Osteoblast (primary cell): ENCODE measurements around the gene CCDC91. TPM values are rescaled to one million over a fixed set of nuclear protein-coding genes. Genes with fewer than 3 reads are reported as not detected.
"Not testable (repeated sequence)": the region's sequence is repeated elsewhere in the genome, so short reads cannot be mapped to it uniquely, and the experiment has no call there.

Source experiments
- DNase-seq: peaks from one replicate; pipeline ENCODE4 v3.0.0; 2011; ENCODE audit warnings: low spot score, mixed read lengths; ENCODE audit not compliant: insufficient read length; ENCODE audit errors: missing footprints
- H2AFZ ChIP-seq: 2 replicates; pipeline ENCODE4 v1.6.0; 2011; ENCODE audit warnings: mild to moderate bottlenecking, low read length
- H3K27ac ChIP-seq: 2 replicates; pipeline ENCODE4 v1.5.1; 2011; ENCODE audit warnings: mild to moderate bottlenecking, low read depth, low read length, moderate library complexity
- H3K27me3 ChIP-seq: 2 replicates; pipeline ENCODE4 v1.6.0; 2012; ENCODE audit warnings: mild to moderate bottlenecking, control low read depth, inconsistent platforms, low read length, moderate library complexity; ENCODE audit not compliant: insufficient read depth
- H3K36me3 ChIP-seq: 2 replicates; pipeline ENCODE4 v1.5.1; 2011; ENCODE audit warnings: mild to moderate bottlenecking, low read length, control low read depth, moderate library complexity; ENCODE audit not compliant: insufficient read depth
- H3K4me1 ChIP-seq: 2 replicates; pipeline ENCODE4 v1.5.1; 2011; ENCODE audit warnings: mild to moderate bottlenecking, low read length, control low read depth, moderate library complexity; ENCODE audit not compliant: insufficient read depth
- H3K4me2 ChIP-seq: 2 replicates; pipeline ENCODE4 v1.6.0; 2011; ENCODE audit warnings: mild to moderate bottlenecking, low read length; ENCODE audit not compliant: insufficient read depth
- H3K4me3 ChIP-seq: fragments of 200-600 bp; sonication (generic); 3 replicates; pipeline ENCODE4 v1.5.1; 2012; ENCODE audit warnings: mild to moderate bottlenecking, low read length, inconsistent platforms; ENCODE audit not compliant: insufficient read depth
- H3K79me2 ChIP-seq: 2 replicates; pipeline ENCODE4 v1.6.0; 2012; ENCODE audit warnings: mild to moderate bottlenecking, low read length, control low read depth, inconsistent platforms; ENCODE audit not compliant: insufficient read depth
- H3K9me3 ChIP-seq: 2 replicates; pipeline ENCODE4 v1.5.1; 2011; ENCODE audit warnings: low read depth, low read length, control low read depth
- H4K20me1 ChIP-seq: 2 replicates; pipeline ENCODE4 v1.6.0; 2012; ENCODE audit warnings: mild to moderate bottlenecking, low read length, control low read depth; ENCODE audit not compliant: insufficient read depth
- total RNA-seq: library from RNA; depleted of rRNA; stranded (reverse); fragments of >200 nt; gene quantifications from 2 replicates; pipeline ENCODE4 v1.2.3, GENCODE V29; 2012
- TF ChIP-seq, protein P1 (sequence below): IDR thresholded peaks from 2 replicates; pipeline ENCODE4 v1.5.1; 2011; ENCODE audit warnings: mild to moderate bottlenecking, low read depth, low read length, moderate library complexity; ENCODE audit errors: extremely low read depth

Gene CCDC91
- total RNA-seq, 1 donor, result 36.2 TPM

DNA sequence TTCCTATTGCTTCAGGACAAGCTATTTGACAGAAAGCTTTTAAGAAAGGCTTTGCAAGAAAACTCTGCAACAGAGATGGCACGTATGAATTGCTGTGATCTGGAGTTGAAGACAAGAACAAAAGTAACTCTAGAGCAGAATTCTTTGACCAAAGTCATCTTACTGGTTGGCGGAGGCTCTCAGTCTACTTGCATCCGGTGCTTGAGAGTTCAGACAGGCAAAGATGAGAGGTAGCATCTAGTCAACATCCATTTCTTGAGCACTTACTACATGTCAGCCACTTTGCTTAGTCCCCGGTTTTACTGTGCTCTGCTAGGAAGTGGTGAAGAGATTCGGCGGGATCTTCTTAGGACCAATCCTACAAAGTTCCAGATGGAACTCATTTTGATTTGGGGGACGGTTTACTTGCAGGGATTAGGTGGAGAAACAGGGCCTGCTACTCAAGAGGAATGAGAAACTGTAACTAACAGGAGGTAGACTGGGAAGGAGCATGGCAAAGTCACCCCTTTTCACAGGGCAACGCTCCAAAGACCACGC lies 404 bp upstream of the CCDC91 start:
- peak overlapping the region; percentile 97 for H3K4me2 ChIP-seq
- H3K27me3 ChIP-seq, result no peaks in the 10 kb centered on the region
- peaks cover 29% of the 10 kb centered on the region for H3K79me2 ChIP-seq
- peak overlapping the region; percentile 98 for H2AFZ ChIP-seq
- DNase-seq, result peak; percentile 57
- peak overlapping the region; percentile 96 for H3K4me3 ChIP-seq
- H3K27ac ChIP-seq, result peak overlapping the region; percentile 99
- H3K36me3 ChIP-seq, result no peaks in the 10 kb centered on the region
- H3K4me1 ChIP-seq, result peaks cover 10% of the 10 kb centered on the region
- H3K9me3 ChIP-seq, result no peaks in the 10 kb centered on the region
- TF ChIP-seq, protein P1, sequence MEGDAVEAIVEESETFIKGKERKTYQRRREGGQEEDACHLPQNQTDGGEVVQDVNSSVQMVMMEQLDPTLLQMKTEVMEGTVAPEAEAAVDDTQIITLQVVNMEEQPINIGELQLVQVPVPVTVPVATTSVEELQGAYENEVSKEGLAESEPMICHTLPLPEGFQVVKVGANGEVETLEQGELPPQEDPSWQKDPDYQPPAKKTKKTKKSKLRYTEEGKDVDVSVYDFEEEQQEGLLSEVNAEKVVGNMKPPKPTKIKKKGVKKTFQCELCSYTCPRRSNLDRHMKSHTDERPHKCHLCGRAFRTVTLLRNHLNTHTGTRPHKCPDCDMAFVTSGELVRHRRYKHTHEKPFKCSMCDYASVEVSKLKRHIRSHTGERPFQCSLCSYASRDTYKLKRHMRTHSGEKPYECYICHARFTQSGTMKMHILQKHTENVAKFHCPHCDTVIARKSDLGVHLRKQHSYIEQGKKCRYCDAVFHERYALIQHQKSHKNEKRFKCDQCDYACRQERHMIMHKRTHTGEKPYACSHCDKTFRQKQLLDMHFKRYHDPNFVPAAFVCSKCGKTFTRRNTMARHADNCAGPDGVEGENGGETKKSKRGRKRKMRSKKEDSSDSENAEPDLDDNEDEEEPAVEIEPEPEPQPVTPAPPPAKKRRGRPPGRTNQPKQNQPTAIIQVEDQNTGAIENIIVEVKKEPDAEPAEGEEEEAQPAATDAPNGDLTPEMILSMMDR, result no peak
- H4K20me1 ChIP-seq, result no peaks in the 10 kb centered on the region

DNA sequence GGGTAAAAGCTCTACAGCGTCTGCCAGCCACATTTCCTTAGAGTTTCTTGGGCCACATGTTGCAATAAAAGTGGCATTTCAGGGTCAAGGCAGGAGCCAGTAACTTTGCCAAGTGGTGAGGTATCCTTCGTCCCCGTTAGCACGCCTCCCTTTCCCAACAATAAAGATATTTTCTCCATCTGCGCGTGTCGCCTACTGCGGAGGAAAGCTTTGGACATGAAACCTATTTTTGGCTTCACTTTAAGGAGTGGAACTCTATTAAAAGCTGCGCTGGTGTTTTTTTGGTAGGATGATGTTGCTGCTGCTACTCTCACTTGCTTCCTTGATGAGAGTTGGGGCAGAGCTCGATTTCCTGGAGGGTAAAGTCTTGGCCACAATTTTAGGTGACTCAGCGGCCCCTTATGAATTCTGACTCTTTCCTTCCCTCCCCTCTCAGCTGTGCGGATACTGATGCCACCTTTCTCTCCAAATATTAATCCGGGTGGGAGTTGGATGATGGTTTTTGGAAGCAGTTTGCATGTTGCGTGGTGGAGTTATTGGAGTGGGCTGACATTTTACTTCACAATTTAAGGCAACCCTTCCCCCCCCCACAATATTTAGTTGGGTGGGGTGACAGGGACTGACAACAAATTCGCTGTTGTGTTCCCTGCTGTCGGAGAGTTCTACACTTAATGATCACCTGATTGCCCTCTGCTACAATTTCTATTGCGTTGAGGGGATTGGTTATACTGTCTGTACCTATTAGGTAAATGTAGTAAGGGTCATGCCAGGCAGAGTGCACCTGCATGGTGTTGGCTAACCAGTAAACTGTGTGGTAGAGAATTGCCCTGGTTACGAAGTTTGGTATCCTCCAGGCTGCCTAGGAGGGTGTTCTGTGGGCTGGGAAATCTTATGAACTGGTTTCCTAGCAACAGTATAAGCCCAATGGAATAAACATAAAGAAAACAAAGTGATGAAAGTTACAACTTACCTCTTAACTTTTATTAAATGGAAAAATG lies 1.1 kb downstream of the CCDC91 start:
- Histone ChIP-seq H3K4me3 (peak overlapping the region; percentile 96), H3K4me1 (peaks cover 10% of the 10 kb centered on the region), H3K27me3 (no peaks in the 10 kb centered on the region), H3K79me2 (peaks cover 41% of the 10 kb centered on the region), H3K9me3 (no peaks in the 10 kb centered on the region), H3K36me3 (no peaks in the 10 kb centered on the region), H3K4me2 (peak overlapping the region; percentile 97), H3K27ac (peak overlapping the region; percentile 99), H2AFZ (peak overlapping the region; percentile 98), H4K20me1 (no peaks in the 10 kb centered on the region)
- TF ChIP-seq, protein P1, result no peak
- DNase-seq, result peak; percentile 82

DNA sequence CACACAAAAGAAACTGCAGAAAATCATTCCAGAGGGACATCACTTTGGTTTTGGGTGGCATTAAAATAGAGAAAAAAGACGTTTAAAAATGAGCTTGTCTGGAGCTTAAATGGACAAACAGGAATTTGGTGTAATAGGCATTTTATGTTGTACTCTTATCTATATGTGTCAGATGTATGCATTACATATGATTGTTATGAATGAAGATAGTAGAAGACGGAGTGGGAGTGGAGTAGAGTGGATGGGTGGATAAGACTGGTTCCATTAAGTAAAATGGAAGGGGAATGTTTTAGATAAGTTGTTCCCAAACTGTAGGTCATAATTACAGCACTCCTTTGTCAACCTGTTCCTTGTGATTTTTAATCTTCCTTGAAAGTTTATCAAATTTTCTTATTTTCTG lies 1.9 kb downstream of the CCDC91 start:
- H3K9me3 ChIP-seq, result no peaks in the 10 kb centered on the region
- H3K27ac ChIP-seq, result no peak overlapping the region
- no peak overlapping the region for H3K4me2 ChIP-seq
- H4K20me1 ChIP-seq, result no peaks in the 10 kb centered on the region
- TF ChIP-seq, protein P1, result no peak
- DNase-seq, result peak; percentile 39
- H3K4me3 ChIP-seq, result no peak overlapping the region
- H3K36me3 ChIP-seq, result no peaks in the 10 kb centered on the region
- no peak overlapping the region for H2AFZ ChIP-seq
- H3K27me3 ChIP-seq, result no peaks in the 10 kb centered on the region
- H3K4me1 ChIP-seq, result peaks cover 10% of the 10 kb centered on the region
- H3K79me2 ChIP-seq, result peaks cover 46% of the 10 kb centered on the region

DNA sequence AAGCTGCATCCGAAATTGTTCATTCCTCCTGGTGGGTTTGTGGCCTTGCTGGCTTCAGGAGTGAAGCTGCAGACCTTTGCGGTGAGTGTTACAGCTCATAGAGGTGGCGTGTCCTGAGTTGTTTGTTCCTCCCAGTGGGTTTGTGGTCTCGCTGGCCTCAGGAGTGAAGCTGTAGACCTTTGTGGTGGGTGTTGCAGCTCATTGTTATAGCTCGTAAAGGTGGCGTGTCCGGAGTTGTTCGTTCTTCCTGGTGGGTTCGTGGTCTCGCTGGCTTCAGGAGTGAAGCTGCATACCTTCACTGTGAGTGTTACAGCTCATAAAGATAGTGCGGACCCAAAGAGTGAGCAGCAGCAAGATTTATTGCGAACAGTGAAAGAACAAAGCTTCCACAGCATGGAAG lies 4.4 kb downstream of the CCDC91 start:
- H3K27me3 ChIP-seq, H2AFZ ChIP-seq, H3K4me3 ChIP-seq, H3K36me3 ChIP-seq, H3K9me3 ChIP-seq, H3K4me2 ChIP-seq, H4K20me1 ChIP-seq, DNase-seq, H3K27ac ChIP-seq: not testable (repeated sequence)
- Histone ChIP-seq H3K4me1 (peaks cover 10% of the 10 kb centered on the region), H3K79me2 (peaks cover 48% of the 10 kb centered on the region)

DNA sequence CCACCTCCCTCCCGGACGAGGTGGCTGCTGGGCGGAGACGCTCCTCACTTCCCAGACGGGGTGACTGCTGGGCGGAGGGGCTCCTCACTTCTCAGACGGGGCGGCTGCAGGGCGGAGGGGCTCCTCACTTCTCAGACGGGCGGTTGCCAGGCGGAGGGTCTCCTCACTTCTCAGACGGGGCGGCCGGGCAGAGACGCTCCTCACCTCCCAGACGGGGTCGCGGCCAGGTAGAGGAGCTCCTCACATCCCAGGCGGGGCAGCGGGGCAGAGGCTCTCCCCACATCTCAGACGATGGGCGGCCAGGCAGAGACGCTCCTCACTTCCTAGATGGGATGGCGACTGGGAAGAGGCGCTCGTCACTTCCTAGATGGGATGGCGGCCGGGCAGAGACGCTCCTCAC lies 10.9 kb downstream of the CCDC91 start:
- not testable (repeated sequence) for H2AFZ ChIP-seq, H3K4me1 ChIP-seq, DNase-seq, H3K27me3 ChIP-seq, H3K27ac ChIP-seq, H4K20me1 ChIP-seq, H3K4me2 ChIP-seq, H3K36me3 ChIP-seq, H3K9me3 ChIP-seq, H3K4me3 ChIP-seq
- H3K79me2 ChIP-seq, result peaks cover 14% of the 10 kb centered on the region
